Measurements from ENCODE around the gene CORO7. TPM values are rescaled to one million over a fixed set of nuclear protein-coding genes. Genes with fewer than 3 reads are reported as not detected.

CORO7 gene
- polyA plus RNA-seq, 3 donors, result 44.7 to 181 (median 68.4) TPM

- H3K4me2 ChIP-seq (replicated peaks; ENCODE audit: extremely low read depth, low read length, poor library complexity, severe bottlenecking), result no peak overlapping the region
- 94% methylated on average over 13 of the region's 19 CpGs for WGBS (ENCODE audit: insufficient coverage)
- no peak for DNase-seq
- no peak overlapping the region for H2AFZ ChIP-seq (ENCODE audit: insufficient read depth, low read depth, low read length, poor library complexity, severe bottlenecking)
- H3K9ac ChIP-seq (ENCODE audit: insufficient read depth, low read length, poor library complexity, severe bottlenecking), result no peak overlapping the region
- no peak overlapping the region for H3K27ac ChIP-seq (ENCODE audit: low read depth in 1 of 2, low read length in 2 of 2)
- Mint-ChIP-seq H3K4me3 (no peak overlapping the region), H3K27ac (no peak overlapping the region), H3K9me3 (no peaks in the 10 kb centered on the region), H3K4me1 (peaks cover 6% of the 10 kb centered on the region), H3K36me3 (no peaks in the 10 kb centered on the region), H3K27me3 (ENCODE audit: low read depth in 3 of 3) (peaks cover 14 to 38% (median 19%) of the 10 kb centered on the region in 3 donors)
- H3K4me1 ChIP-seq (ENCODE audit: control insufficient read depth in 1 of 2, insufficient read depth in 2 of 2, low read length in 2 of 2), result peaks cover 10 to 11% of the 10 kb centered on the region in 2 donors
- H3K9me3 ChIP-seq (replicated peaks in 1 of 2; ENCODE audit: control insufficient read depth in 1 of 2, insufficient read depth in 1 of 2, low read length in 2 of 2), result no peaks in the 10 kb centered on the region
- peaks cover 6 to 18% of the 10 kb centered on the region in 2 donors for H3K27me3 ChIP-seq (ENCODE audit: control insufficient read depth in 2 of 2, insufficient read depth in 2 of 2, low read length in 2 of 2)
- no peaks in the 10 kb centered on the region for H4K20me1 ChIP-seq (ENCODE audit: insufficient read depth, low read length)
- H3K4me3 ChIP-seq (replicated peaks in 1 of 3; ENCODE audit: low read depth in 2 of 3, low read length in 3 of 3), result no peak overlapping the region
- H3K36me3 ChIP-seq (replicated peaks in 1 of 2; ENCODE audit: control insufficient read depth in 1 of 2, insufficient read depth in 2 of 2, low read length in 2 of 2), result no peaks in the 10 kb centered on the region
- intact Hi-C loops (cut with micrococcal nuclease), result no loop called here
- no peaks in the 10 kb centered on the region for H3K79me2 ChIP-seq (ENCODE audit: insufficient read depth, low read length)
- no peak for TF ChIP-seq CTCF (IDR thresholded peaks at IDR 0.05)
Measured at GRCh38 chr16:4321286-4322120, 94.9 kb downstream of the CORO7 start.

- intact Hi-C loops (cut with micrococcal nuclease), result no loop called here
- H3K9me3 Mint-ChIP-seq, result no peaks in the 10 kb centered on the region
Measured at GRCh38 chr16:4320571-4321137, 95.7 kb downstream of the CORO7 start.

More at GRCh38 chr16:4320571-4321137, 95.7 kb downstream of the CORO7 start:
- Histone ChIP-seq H3K36me3 (replicated peaks in 1 of 2; ENCODE audit: control insufficient read depth in 1 of 2, insufficient read depth in 2 of 2, low read length in 2 of 2) (no peaks in the 10 kb centered on the region), H2AFZ (ENCODE audit: insufficient read depth, low read depth, low read length, poor library complexity, severe bottlenecking) (no peak overlapping the region), H4K20me1 (ENCODE audit: insufficient read depth, low read length) (no peaks in the 10 kb centered on the region), H3K4me1 (ENCODE audit: control insufficient read depth in 1 of 2, insufficient read depth in 2 of 2, low read length in 2 of 2) (peaks cover 10 to 14% of the 10 kb centered on the region in 2 donors), H3K79me2 (ENCODE audit: insufficient read depth, low read length) (no peaks in the 10 kb centered on the region), H3K27me3 (ENCODE audit: control insufficient read depth in 2 of 2, insufficient read depth in 2 of 2, low read length in 2 of 2) (peaks cover 9 to 20% of the 10 kb centered on the region in 2 donors), H3K9ac (ENCODE audit: insufficient read depth, low read length, poor library complexity, severe bottlenecking) (no peak overlapping the region), H3K4me2 (replicated peaks; ENCODE audit: extremely low read depth, low read length, poor library complexity, severe bottlenecking) (no peak overlapping the region), H3K9me3 (replicated peaks in 1 of 2; ENCODE audit: control insufficient read depth in 1 of 2, insufficient read depth in 1 of 2, low read length in 2 of 2) (no peaks in the 10 kb centered on the region), H3K27ac (ENCODE audit: low read depth in 1 of 2, low read length in 2 of 2) (no peak overlapping the region), H3K4me3 (replicated peaks in 1 of 3; ENCODE audit: low read depth in 2 of 3, low read length in 3 of 3) (no peak overlapping the region)
- Mint-ChIP-seq H3K36me3 (no peaks in the 10 kb centered on the region), H3K27ac (no peak overlapping the region), H3K4me1 (peaks cover 4% of the 10 kb centered on the region), H3K27me3 (ENCODE audit: low read depth in 3 of 3) (peaks cover 13 to 42% (median 15%) of the 10 kb centered on the region in 3 donors), H3K4me3 (no peak overlapping the region)
- WGBS (ENCODE audit: insufficient coverage), result 87% methylated on average over 16 of the region's 16 CpGs
- TF ChIP-seq CTCF (IDR thresholded peaks at IDR 0.05), result no peak
- DNase-seq, result no peak

Measured in CD14-positive monocyte (primary cell).